Myometrial cell (primary cell): ENCODE data around the gene PAK1IP1. TPM values are rescaled to one million over a fixed set of nuclear protein-coding genes. Genes with fewer than 3 reads are reported as not detected.

Experiments
- total RNA-seq: library from RNA; depleted of rRNA; stranded (reverse); fragments of >200 nt; gene quantifications from 2 replicates; pipeline ENCODE4 v1.2.3, GENCODE V29; 2015

Gene PAK1IP1, protein sequence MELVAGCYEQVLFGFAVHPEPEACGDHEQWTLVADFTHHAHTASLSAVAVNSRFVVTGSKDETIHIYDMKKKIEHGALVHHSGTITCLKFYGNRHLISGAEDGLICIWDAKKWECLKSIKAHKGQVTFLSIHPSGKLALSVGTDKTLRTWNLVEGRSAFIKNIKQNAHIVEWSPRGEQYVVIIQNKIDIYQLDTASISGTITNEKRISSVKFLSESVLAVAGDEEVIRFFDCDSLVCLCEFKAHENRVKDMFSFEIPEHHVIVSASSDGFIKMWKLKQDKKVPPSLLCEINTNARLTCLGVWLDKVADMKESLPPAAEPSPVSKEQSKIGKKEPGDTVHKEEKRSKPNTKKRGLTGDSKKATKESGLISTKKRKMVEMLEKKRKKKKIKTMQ
- 15.2 and 19.0 TPM in 2 replicates for total RNA-seq

DNA sequence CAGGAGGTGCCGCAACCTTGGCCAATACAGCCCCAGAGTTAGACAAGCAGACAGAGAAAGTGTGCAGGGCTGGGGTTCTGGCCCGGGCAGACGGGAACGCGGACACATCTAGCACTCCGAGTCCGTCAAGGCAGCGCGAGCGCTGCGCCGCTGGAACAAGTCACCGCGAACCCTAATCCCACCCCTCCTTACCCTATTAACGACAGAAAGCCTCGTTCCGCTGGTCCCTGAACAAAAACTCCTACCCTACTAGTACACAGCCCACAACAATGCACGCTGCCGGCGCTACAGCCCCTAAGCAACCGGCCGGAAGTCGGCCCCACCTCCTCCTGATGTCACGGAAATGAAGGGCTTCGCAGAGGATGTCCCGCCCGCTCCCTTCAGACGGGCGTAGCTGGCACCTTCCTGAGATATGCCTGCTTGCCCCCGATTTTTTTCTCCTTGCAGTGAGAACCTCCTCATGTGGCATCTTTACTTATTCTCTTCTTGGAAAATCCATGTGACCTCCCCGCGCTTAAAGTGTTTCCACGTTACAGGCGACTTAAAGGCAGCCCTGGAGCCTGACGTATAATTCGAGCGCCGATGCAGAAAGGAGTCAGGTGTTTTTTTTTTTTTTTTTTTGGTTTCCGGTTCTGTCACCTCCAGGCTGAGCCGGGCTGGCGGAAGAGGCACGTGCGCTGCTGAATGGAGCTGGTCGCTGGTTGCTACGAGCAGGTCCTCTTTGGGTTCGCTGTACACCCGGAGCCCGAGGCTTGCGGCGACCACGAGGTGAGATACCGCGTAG is at the start of gene PAK1IP1, which contains the start of gene C6orf52:
TSS of gene PAK1IP1 (plus strand) at position 671 of the 784 bp plus-strand sequence. CDS start at position 685, 14 bp downstream.
TSS of gene C6orf52 (minus strand) at position 315 of the 784 bp plus-strand sequence. CDS start 7,066 bp downstream, outside the sequence.

DNA sequence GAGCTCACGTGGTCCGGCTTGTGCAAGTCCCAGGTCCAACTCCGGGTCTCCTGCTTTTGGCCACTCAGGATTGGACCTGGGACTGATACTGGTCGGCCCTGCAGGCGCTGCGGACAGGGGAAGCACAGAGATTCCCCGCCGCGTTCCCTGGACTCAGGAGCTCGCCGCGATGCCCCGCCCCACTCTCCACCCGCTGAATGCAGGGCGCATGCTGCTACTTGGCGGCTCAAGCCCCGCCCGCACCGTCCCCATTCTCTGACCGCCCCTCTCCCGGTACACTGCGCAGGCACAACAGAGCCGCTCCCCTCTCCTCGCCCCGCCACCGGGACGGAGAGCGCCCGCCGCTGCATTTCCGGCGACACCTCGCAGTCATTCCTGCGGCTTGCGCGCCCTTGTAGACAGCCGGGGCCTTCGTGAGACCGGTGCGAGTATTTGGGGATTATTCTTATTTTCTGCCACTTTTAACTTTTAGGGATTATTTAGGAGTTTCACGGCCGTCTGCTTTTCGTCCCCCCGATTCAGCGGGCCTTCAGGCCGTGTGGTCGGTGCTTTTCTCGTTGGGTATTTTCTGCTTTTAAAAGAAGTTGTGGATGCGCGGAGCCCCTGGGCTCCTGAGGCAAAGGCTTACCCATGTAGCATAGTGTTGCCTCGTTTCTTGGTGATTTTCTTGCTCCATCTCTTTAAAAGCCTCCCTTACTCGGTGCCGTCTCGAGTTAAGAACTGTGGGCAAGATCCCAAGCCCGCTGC is 28.2 kb downstream of the PAK1IP1 start, which contains the start of gene TMEM14C:
TSS of gene TMEM14C (plus strand) at position 251 of the 747 bp plus-strand sequence. CDS start 1,544 bp downstream, outside the sequence.

DNA sequence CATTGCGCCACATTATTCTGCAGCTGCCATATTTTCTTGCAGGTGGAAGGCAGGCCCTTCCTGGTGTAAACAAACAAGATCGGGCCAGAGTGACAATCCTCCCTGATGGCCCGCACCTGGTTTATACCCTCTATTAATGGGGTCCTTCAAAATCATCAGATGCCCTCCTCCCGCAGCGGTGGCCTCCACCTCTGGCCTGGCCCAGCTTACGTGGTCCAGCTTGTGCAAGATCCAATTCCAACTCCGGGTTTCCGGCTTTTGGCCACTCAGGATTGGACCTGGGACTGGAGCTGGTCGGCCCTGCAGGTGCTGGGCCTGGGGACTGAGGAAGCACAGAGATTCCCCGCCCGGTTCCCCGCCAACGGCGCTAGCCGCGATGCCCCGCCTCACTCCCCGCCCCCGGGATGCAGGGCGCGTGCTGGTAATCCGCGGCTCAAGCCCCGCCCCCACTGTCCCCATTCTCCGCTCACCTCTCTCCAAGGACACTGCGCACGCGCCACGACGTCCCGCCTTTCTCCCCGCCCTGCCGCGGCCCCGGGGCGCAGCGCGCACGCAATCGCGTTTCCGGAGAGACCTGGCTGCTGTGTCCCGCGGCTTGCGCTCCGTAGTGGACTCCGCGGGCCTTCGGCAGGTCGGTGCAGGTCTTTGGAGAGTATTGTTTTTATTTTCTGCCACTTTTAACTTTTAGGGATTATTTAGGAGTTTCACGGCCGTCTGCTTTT is 52.6 kb downstream of the PAK1IP1 start, which contains the start of gene TMEM14B:
TSS of gene TMEM14B (plus strand) at position 555 of the 722 bp plus-strand sequence. CDS start 1,441 bp downstream, outside the sequence.

Other genes starting within 250 kb of the PAK1IP1 start
- gene GCNT2, start 173.6 kb upstream of the PAK1IP1 start, total RNA-seq = not detected in 2 replicates
- 0.71 TPM in 1 of 2 replicates, not detected in the other for gene C6orf52, start 356 bp upstream of the PAK1IP1 start, total RNA-seq
- gene TMEM14C, start 28.1 kb downstream of the PAK1IP1 start, total RNA-seq = 194 and 206 TPM in 2 replicates
- gene TMEM14B, start 52.8 kb downstream of the PAK1IP1 start, total RNA-seq = 128 and 150 TPM in 2 replicates
- not detected in 2 replicates for gene MAK, start 143.6 kb downstream of the PAK1IP1 start, total RNA-seq
- not detected in 2 replicates for gene GCM2, start 187.1 kb downstream of the PAK1IP1 start, total RNA-seq
- not detected in 2 replicates for gene SYCP2L, start 192.1 kb downstream of the PAK1IP1 start, total RNA-seq